Measurements from ENCODE around the gene TBC1D10B. TPM values are rescaled to one million over a fixed set of nuclear protein-coding genes. Genes with fewer than 3 reads are reported as not detected.
A peak's percentile ranks its signal among the peaks of the same experiment; 100 is the strongest.

Gene TBC1D10B, protein sequence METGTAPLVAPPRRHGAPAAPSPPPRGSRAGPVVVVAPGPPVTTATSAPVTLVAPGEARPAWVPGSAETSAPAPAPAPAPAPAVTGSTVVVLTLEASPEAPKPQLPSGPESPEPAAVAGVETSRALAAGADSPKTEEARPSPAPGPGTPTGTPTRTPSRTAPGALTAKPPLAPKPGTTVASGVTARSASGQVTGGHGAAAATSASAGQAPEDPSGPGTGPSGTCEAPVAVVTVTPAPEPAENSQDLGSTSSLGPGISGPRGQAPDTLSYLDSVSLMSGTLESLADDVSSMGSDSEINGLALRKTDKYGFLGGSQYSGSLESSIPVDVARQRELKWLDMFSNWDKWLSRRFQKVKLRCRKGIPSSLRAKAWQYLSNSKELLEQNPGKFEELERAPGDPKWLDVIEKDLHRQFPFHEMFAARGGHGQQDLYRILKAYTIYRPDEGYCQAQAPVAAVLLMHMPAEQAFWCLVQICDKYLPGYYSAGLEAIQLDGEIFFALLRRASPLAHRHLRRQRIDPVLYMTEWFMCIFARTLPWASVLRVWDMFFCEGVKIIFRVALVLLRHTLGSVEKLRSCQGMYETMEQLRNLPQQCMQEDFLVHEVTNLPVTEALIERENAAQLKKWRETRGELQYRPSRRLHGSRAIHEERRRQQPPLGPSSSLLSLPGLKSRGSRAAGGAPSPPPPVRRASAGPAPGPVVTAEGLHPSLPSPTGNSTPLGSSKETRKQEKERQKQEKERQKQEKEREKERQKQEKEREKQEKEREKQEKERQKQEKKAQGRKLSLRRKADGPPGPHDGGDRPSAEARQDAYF
- 16.6 and 22.4 TPM in 2 replicates for total RNA-seq

GRCh38 chr16:30370456-30371247, at the start of gene TBC1D10B:
Gene TBC1D10B (minus strand): TSS chr16:30370494. CDS start chr16:30370183, 311 bp downstream.
- peak; percentile 100 for DNase-seq (ENCODE audit: low read depth in 2 of 2)

GRCh38 chr16:30418350-30419181, 48.3 kb upstream of the TBC1D10B start:
- no peak for DNase-seq (ENCODE audit: low read depth in 2 of 2)

- DNase-seq (ENCODE audit: low read depth in 2 of 2): peak; percentile 97 to 99
Observed at GRCh38 chr16:30417529-30418349, 47.4 kb upstream of the TBC1D10B start.

DNA sequence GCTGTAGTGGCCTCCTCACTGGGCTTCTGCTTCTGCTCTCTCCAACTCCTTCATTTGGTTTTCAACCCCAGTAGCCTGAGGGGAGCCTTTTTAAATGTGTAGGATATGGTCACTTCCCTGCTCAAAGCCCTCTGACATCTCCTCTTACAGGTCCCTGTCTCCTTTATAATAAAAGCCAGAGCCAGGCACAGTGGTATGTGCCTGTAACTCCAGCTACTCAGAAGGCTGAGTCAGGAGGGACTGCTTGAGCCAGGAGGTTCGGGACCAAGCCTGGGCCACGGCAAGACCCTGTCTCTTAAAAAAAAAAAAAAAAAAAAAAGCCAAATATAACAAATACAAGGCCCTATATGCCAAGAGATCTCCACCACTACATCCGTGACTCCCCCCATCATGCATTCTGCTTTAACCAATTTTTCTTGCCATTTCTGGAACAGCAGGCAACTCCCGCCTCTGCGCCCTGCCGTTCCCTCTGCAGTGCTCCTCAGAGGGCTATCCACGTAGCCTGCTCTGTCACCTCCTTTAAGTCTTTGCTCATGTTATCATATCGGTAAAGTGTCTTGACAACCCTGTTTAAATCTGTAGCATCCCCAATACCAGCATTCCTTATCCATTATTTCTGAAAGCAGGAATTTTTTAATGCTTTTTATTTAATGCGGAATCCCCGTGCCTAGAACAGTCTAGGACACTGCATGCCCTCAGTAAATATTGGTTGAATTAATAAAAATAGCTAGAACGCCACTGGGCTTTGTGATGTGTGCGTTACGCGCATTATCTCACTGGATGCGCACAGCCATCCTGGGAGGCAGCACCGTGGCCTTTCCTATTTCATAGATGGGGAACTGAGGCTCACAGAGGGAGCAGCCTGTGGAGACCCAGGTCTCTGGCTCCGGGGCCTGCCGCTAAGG, 46.6 kb upstream of the TBC1D10B start:
- DNase-seq (ENCODE audit: low read depth in 2 of 2): no peak

- DNase-seq (ENCODE audit: low read depth in 2 of 2): no peak
Observed at GRCh38 chr16:30416047-30416603, 45.8 kb upstream of the TBC1D10B start.

DNA sequence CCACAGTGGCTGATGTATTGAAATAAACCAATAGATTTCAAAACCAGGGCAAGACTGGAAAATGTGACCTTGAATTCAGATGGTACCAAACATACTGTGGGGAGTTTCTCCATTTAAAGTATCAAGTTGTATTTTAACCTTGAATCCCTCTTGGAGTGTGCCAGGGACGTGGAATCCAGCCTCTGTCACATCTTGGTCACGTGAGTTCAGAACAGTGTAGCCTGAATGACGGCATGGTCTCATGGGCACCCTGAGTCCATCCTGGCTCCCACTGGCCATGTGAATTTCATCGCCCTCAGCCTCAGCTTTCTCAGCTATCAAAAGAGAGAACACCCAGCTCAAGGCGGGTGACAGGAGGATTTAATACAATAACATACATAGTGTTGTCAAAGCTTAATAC, 43.9 kb upstream of the TBC1D10B start:
- DNase-seq (ENCODE audit: low read depth in 2 of 2): no peak

DNA sequence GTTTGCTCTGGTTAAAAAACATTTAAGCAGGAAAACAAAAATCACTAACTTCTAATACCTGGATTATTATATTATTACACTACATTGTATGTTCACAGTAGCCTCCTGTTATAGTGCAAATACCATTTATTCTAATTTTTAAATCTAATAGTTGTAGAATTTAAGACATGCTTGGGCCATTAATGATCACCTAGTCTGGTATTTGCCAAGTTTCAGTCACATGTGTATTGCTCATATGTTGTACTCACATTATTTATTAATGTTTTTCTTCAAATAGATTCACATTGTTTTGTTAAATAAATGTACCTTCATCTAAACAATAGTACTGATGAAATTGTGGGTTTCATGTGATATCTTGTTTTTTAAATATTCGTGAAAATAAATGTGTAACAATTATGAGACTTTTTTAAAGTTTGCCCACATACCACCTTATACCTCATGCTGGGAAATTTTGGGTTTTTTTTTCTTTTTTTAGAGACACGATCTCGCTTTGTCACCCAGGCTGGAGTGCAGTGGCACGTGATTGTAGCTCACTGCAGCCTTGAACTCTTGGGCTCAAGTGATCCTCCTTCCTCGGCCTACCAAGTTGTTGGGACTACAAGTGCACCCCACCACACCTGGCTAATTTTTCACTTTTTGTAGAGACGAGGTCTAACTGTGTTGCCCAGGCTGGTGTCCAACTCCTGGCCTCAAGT, 43.0 kb upstream of the TBC1D10B start:
- no peak for DNase-seq (ENCODE audit: low read depth in 2 of 2)

GRCh38 chr16:30409125-30410060, 39.1 kb upstream of the TBC1D10B start:
- DNase-seq (ENCODE audit: low read depth in 2 of 2): peak; percentile 88 to 91

DNA sequence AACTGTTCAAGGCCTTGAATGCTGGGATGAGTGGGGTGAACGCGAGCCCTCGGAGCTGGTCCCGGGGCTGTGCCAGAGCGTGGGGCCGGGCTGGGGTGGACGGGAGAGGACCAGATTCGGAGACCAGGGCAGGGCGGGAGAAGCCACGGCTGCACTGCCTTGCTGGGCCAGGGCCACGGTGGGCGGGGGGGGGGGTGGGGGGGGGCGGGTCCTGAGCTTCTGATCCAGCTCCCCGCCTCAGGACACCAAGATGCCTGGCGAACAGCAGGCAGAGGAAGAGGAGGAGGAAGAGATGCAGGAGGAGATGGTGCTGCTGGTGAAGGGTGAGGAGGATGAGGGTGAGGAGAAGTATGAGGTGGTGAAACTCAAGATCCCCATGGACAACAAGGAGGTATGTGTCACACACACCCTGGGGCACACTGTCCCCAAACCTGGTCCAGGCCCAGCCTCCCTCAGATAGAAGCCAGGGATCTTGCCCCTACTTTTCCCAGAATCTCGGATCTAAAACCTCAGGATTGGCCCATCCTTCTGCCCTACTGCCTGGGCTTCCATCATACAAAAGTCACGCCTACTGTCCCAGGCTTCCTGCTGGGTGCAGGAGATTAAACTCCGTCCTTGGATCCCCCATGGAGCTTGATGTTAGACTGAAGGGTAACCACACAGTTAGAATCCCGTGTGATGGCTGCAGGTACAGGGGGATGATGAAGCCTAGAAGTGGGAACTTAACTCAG, 37.7 kb upstream of the TBC1D10B start:
- DNase-seq (ENCODE audit: low read depth in 2 of 2): no peak

GRCh38 chr16:30407102-30407803, 37.0 kb upstream of the TBC1D10B start, which contains the start of gene ZNF771:
Gene ZNF771 (plus strand): TSS chr16:30407606. CDS start chr16:30408054, 448 bp downstream.
- peak; percentile 82 to 90 for DNase-seq (ENCODE audit: low read depth in 2 of 2)

GRCh38 chr16:30406795-30407101, 36.5 kb upstream of the TBC1D10B start:
- no peak for DNase-seq (ENCODE audit: low read depth in 2 of 2)

GRCh38 chr16:30401768-30402425, 31.6 kb upstream of the TBC1D10B start:
- DNase-seq (ENCODE audit: low read depth in 2 of 2): no peak

GRCh38 chr16:30399435-30400186, 29.3 kb upstream of the TBC1D10B start:
- no peak for DNase-seq (ENCODE audit: low read depth in 2 of 2)

All from lung microvascular endothelial cell (primary cell).